H1 (cell line): Measurements from ENCODE around the gene TRIM15. TPM values are rescaled to one million over a fixed set of nuclear protein-coding genes. Genes with fewer than 3 reads are reported as not detected.

ENCODE experiments used
- CTCF ChIA-PET: fragments of 300-600 bp; sonication (Branson Sonifier 250); formaldehyde crosslinking; loops from one replicate; lab custom pipeline; 2021; ENCODE audit not compliant: partially characterized antibody; lab: Charles Lee
- POLR2A ChIA-PET: fragments of 300-600 bp; sonication (Branson Sonifier 250); formaldehyde crosslinking; loops from one replicate; lab custom pipeline; 2021; ENCODE audit warnings: inconsistent platforms; ENCODE audit not compliant: partially characterized antibody; lab: Charles Lee
- DNase-seq, 2 experiments: peaks; one replicate each; pipeline versions ENCODE4 v3.0.0 to v3.0.0-alpha.2; 2010 to 2022; ENCODE audit warnings: low spot score in 2 of 2, low read depth in 1 of 2, mixed read lengths in 1 of 2
- FAIRE-seq: peaks from 2 replicates; lab custom pipeline; 2011; peaks lifted over from hg19 to GRCh38; lab: Jason Lieb, UNC
- H2AFZ ChIP-seq: 2 replicates; pipeline ENCODE4 v1.8.1; 2012; ENCODE audit warnings: low read length, inconsistent platforms
- H2AK5ac ChIP-seq: 2 replicates; pipeline ENCODE4 v1.6.1; 2013; ENCODE audit warnings: low read depth, low read length
- H2BK120ac ChIP-seq: replicated peaks from 2 replicates; pipeline ENCODE3; 2013; ENCODE audit warnings: low read depth, low read length, inconsistent platforms
- H2BK12ac ChIP-seq: 2 replicates; pipeline ENCODE4 v1.6.1; 2013; ENCODE audit warnings: low read depth, low read length
- H2BK15ac ChIP-seq: 2 replicates; pipeline ENCODE4 v1.6.1; 2013; ENCODE audit warnings: low read length
- H2BK20ac ChIP-seq: 2 replicates; pipeline ENCODE4 v1.6.1; 2013; ENCODE audit warnings: low read length
- H2BK5ac ChIP-seq: 2 replicates; pipeline ENCODE4 v1.6.1; 2013; ENCODE audit warnings: low read depth, low read length
- H3K14ac ChIP-seq: 2 replicates; pipeline ENCODE4 v1.6.1; 2013; ENCODE audit warnings: inconsistent platforms; ENCODE audit not compliant: insufficient read length
- H3K18ac ChIP-seq: 2 replicates; pipeline ENCODE4 v1.6.1; 2013; ENCODE audit warnings: low read length; ENCODE audit errors: extremely low read depth
- H3K23ac ChIP-seq: 2 replicates; pipeline ENCODE4 v1.6.1; 2013; ENCODE audit warnings: inconsistent platforms; ENCODE audit not compliant: insufficient read length
- H3K23me2 ChIP-seq: 2 replicates; pipeline ENCODE4 v1.6.1; 2013; ENCODE audit warnings: low read depth, low read length
- H3K27ac ChIP-seq: 2 replicates; pipeline ENCODE4 v1.6.1; 2011; ENCODE audit warnings: low read depth, low read length, inconsistent platforms
- H3K27me3 ChIP-seq, 4 experiments: replicated peaks in 1 of 4; 1 replicate in 1 of 4; 2 replicates in 3 of 4; pipeline versions ENCODE4 v1.6.1 to v1.8.1; 2011 to 2013; ENCODE audit warnings: low read length in 3 of 4, mild to moderate bottlenecking in 3 of 4, inconsistent platforms in 2 of 4, mixed read lengths in 2 of 4, moderate library complexity in 1 of 4; ENCODE audit not compliant: control insufficient read depth in 3 of 4, insufficient read depth in 3 of 4; ENCODE audit errors: extremely low read depth in 1 of 4
- H3K36me3 ChIP-seq, 4 experiments: 2 replicates each; pipeline versions ENCODE4 v1.6.1 to v1.8.1; 2011 to 2013; ENCODE audit warnings: mild to moderate bottlenecking in 4 of 4, low read length in 3 of 4, moderate library complexity in 2 of 4, control low read depth in 1 of 4, inconsistent platforms in 1 of 4; ENCODE audit not compliant: insufficient read depth in 4 of 4, control insufficient read depth in 2 of 4
- H3K4ac ChIP-seq: replicated peaks from 2 replicates; pipeline ENCODE3; 2013; ENCODE audit warnings: low read length, low read depth, mixed read lengths, inconsistent platforms; ENCODE audit not compliant: insufficient read length
- H3K4me1 ChIP-seq, 4 experiments: replicated peaks in 1 of 4; 1 replicate in 1 of 4; 2 replicates in 3 of 4; pipeline versions ENCODE4 v1.6.1 to v1.8.1; 2011 to 2013; ENCODE audit warnings: low read length in 3 of 4, inconsistent platforms in 2 of 4, mixed read lengths in 1 of 4; ENCODE audit not compliant: insufficient read depth in 4 of 4, control insufficient read depth in 3 of 4
- H3K4me2 ChIP-seq, 2 experiments: 2 replicates each; pipeline versions ENCODE4 v1.6.1 to v1.8.1; 2011 to 2013; ENCODE audit warnings: low read depth in 2 of 2, low read length in 2 of 2, control low read depth in 1 of 2, inconsistent platforms in 1 of 2, mild to moderate bottlenecking in 1 of 2; ENCODE audit not compliant: insufficient read depth in 1 of 2
- H3K4me3 ChIP-seq, 4 experiments: fragments of 200-600, 300-600 bp in 1 of 4; sonication (generic), shearing (Covaris generic), sonication (Bioruptor Twin) in 1 of 4; 2 replicates each; pipeline versions ENCODE4 v1.5.1 to v1.8.1; 2011 to 2016; ENCODE audit warnings: low read length in 4 of 4, low read depth in 3 of 4, control low read depth in 2 of 4, inconsistent platforms in 2 of 4, mild to moderate bottlenecking in 2 of 4, mixed read lengths in 1 of 4, moderate library complexity in 1 of 4; ENCODE audit not compliant: insufficient read depth in 2 of 4; ENCODE audit errors: extremely low read depth in 1 of 4
- H3K56ac ChIP-seq: replicated peaks from 2 replicates; pipeline ENCODE3; 2013; ENCODE audit warnings: low read depth, mild to moderate bottlenecking, mixed read lengths, low read length, inconsistent platforms; ENCODE audit not compliant: insufficient read length
- H3K79me1 ChIP-seq: 2 replicates; pipeline ENCODE4 v1.6.1; 2013; ENCODE audit warnings: low read depth, low read length, control low read depth
- H3K79me2 ChIP-seq, 2 experiments: 2 replicates each; pipeline versions ENCODE4 v1.6.1 to v1.8.1; 2012 to 2013; ENCODE audit warnings: low read length in 2 of 2, mild to moderate bottlenecking in 2 of 2, inconsistent platforms in 1 of 2; ENCODE audit not compliant: insufficient read depth in 2 of 2, control insufficient read depth in 1 of 2
- H3K9ac ChIP-seq, 4 experiments: replicated peaks in 1 of 4; 1 replicate in 1 of 4; 2 replicates in 3 of 4; pipeline versions ENCODE4 v1.6.1 to v1.8.1; 2011 to 2013; ENCODE audit warnings: low read depth in 3 of 4, low read length in 3 of 4, control low read depth in 2 of 4, mild to moderate bottlenecking in 2 of 4, moderate library complexity in 2 of 4, inconsistent platforms in 1 of 4; ENCODE audit errors: extremely low read depth in 1 of 4
- H3K9me3 ChIP-seq, 2 experiments: 2 replicates each; pipeline versions ENCODE4 v1.6.1 to v1.8.1; 2012 to 2013; ENCODE audit warnings: mild to moderate bottlenecking in 2 of 2, moderate library complexity in 2 of 2, control low read depth in 1 of 2, inconsistent platforms in 1 of 2, low read depth in 1 of 2, low read length in 1 of 2, mixed read lengths in 1 of 2; ENCODE audit not compliant: insufficient read depth in 2 of 2
- H4K20me1 ChIP-seq, 2 experiments: replicated peaks in 1 of 2; 2 replicates each; pipeline versions ENCODE3 to v1.8.1; 2011 to 2013; ENCODE audit warnings: inconsistent platforms in 2 of 2, low read length in 2 of 2, mild to moderate bottlenecking in 1 of 2; ENCODE audit not compliant: insufficient read depth in 2 of 2, control insufficient read depth in 1 of 2
- H4K5ac ChIP-seq: 2 replicates; pipeline ENCODE4 v1.6.1; 2013; ENCODE audit warnings: low read length, low read depth, mixed read lengths, inconsistent platforms; ENCODE audit not compliant: insufficient read length
- H4K8ac ChIP-seq: 2 replicates; pipeline ENCODE4 v1.8.0; 2013; ENCODE audit warnings: mild to moderate bottlenecking, moderate library complexity, low read length, inconsistent platforms; ENCODE audit not compliant: insufficient read depth; ENCODE audit errors: extremely low read depth
- H4K91ac ChIP-seq: replicated peaks from 2 replicates; pipeline ENCODE3; 2013; ENCODE audit warnings: low read length, mixed read lengths, inconsistent platforms; ENCODE audit not compliant: insufficient read length
- NANOG ChIP-seq: IDR thresholded peaks from 2 replicates; pipeline ENCODE4 v1.6.1; 2011; ENCODE audit warnings: low read length, low read depth, mild to moderate bottlenecking, inconsistent platforms; ENCODE audit not compliant: insufficient read depth, poor library complexity, severe bottlenecking
- RBBP5 ChIP-seq: IDR thresholded peaks from 2 replicates; pipeline ENCODE4 v1.7.1; 2012; ENCODE audit warnings: low read depth, mild to moderate bottlenecking, inconsistent platforms, low read length, moderate library complexity, borderline replicate concordance
- WGBS, 2 experiments: shearing (Covaris generic) in 1 of 2; methylation state at CpG; one replicate each; pipeline versions ENCODE4 v1.1.6 to v1.1.7; 2013 to 2015; ENCODE audit warnings: low lambda C conversion rate in 2 of 2, mixed read lengths in 2 of 2, inconsistent platforms in 1 of 2, low coverage in 1 of 2, missing lambda C conversion rate in 1 of 2; ENCODE audit not compliant: insufficient replicate concordance in 2 of 2, insufficient coverage in 1 of 2, insufficient read length in 1 of 2; ENCODE audit errors: extremely low coverage in 1 of 2, missing lambda C conversion rate in 1 of 2; 5-methylcytosine and 5-hydroxymethylcytosine counted together
- polyA plus RNA-seq, 7 experiments: library from polyadenylated mRNA; depleted of rRNA in 3 of 7; stranded (reverse) in 5 of 7; unstranded in 2 of 7; fragments of >200 nt in 5 of 7; fragments of 200-250 nt in 2 of 7; gene quantifications; 1 replicate in 5 of 7; 2 replicates in 1 of 7; 4 replicates in 1 of 7; pipeline versions ENCODE4 v1.2.1 to v1.2.3, GENCODE V29; 2011 to 2013; ENCODE audit warnings: missing spikeins in 2 of 7, mixed read lengths in 2 of 7
- total RNA-seq: library from RNA; stranded (reverse); fragmentation: NEBNext Ultra II Directional; extraction: Animal tissue kit (Norgen Biotek cat#: 25700); gene quantifications from 2 replicates; pipeline ENCODE4 v1.2.1, GENCODE V29; 2021

Gene TRIM15
- total and polyA plus RNA-seq, 2 of the 8 experiments (the other 6 are each of a cell fraction or from before 2014, with no cell fraction given), result 0.18 to 0.48 TPM

- H4K5ac ChIP-seq, result no peak overlapping the region
- H3K18ac ChIP-seq, result no peak overlapping the region
- no peak overlapping the region for H4K91ac ChIP-seq
- no peaks in the 10 kb centered on the region for H3K4me1 ChIP-seq
- no peak overlapping the region for H3K9ac ChIP-seq
- no peak overlapping the region for H2AK5ac ChIP-seq
- no peak overlapping the region for H2BK15ac ChIP-seq
- H3K23ac ChIP-seq, result no peak overlapping the region
- ChIA-PET CTCF (no interaction called here), POLR2A (no interaction called here)
- no peaks in the 10 kb centered on the region for H4K20me1 ChIP-seq
- FAIRE-seq (no peak), DNase-seq (no peak)
- H3K23me2 ChIP-seq, result no peaks in the 10 kb centered on the region
- H3K79me2 ChIP-seq, result no peaks in the 10 kb centered on the region
- no peak overlapping the region for H2BK120ac ChIP-seq
- H4K8ac ChIP-seq, result no peak overlapping the region
- no peaks in the 10 kb centered on the region for H3K36me3 ChIP-seq
- H2BK12ac ChIP-seq, result no peak overlapping the region
- no peak overlapping the region for H3K14ac ChIP-seq
- H3K27ac ChIP-seq, result no peak overlapping the region
- H2BK20ac ChIP-seq, result no peak overlapping the region
- H3K27me3 ChIP-seq, result no peaks in the 10 kb centered on the region; a peak in 1 of 7 replicates
- no peaks in the 10 kb centered on the region for H3K79me1 ChIP-seq
- 100% methylated on average over 1 of the region's 1 CpG; no CpG with 5 or more reads in 1 of the 2 experiments for WGBS, 2 experiments
- no peak overlapping the region for H3K4ac ChIP-seq
- H2AFZ ChIP-seq, result no peak overlapping the region
- H3K9me3 ChIP-seq, result 0 out of 4 replicates have a peak, but pooled peaks cover 0 to 3% of the 10 kb centered on the region in 2 experiments
- H3K4me3 ChIP-seq, result no peak overlapping the region
- H2BK5ac ChIP-seq, result no peak overlapping the region
- no peak overlapping the region for H3K4me2 ChIP-seq
- no peak overlapping the region for H3K56ac ChIP-seq
- TF ChIP-seq RBBP5 (no peak), NANOG (no peak)
Observed at GRCh38 chr6:30178837-30179236, 15.5 kb downstream of the TRIM15 start.
